GM12801 (cell line): ENCODE data around the gene CACNA2D3.

Experiments used
- TF ChIP-seq, protein P1 (sequence below): IDR thresholded peaks from one replicate; pipeline ENCODE4 v1.5.1; 2011; ENCODE audit warnings: control low read depth; ENCODE audit not compliant: insufficient read length; ENCODE audit errors: extremely low read depth

Gene CACNA2D3

GRCh38 chr3:55044486-55044885 is 922.1 kb downstream of the CACNA2D3 start:
- TF ChIP-seq, protein P1, sequence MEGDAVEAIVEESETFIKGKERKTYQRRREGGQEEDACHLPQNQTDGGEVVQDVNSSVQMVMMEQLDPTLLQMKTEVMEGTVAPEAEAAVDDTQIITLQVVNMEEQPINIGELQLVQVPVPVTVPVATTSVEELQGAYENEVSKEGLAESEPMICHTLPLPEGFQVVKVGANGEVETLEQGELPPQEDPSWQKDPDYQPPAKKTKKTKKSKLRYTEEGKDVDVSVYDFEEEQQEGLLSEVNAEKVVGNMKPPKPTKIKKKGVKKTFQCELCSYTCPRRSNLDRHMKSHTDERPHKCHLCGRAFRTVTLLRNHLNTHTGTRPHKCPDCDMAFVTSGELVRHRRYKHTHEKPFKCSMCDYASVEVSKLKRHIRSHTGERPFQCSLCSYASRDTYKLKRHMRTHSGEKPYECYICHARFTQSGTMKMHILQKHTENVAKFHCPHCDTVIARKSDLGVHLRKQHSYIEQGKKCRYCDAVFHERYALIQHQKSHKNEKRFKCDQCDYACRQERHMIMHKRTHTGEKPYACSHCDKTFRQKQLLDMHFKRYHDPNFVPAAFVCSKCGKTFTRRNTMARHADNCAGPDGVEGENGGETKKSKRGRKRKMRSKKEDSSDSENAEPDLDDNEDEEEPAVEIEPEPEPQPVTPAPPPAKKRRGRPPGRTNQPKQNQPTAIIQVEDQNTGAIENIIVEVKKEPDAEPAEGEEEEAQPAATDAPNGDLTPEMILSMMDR: no peak

GRCh38 chr3:55059027-55059629 is 936.8 kb downstream of the CACNA2D3 start:
- TF ChIP-seq, protein P1: no peak

DNA sequence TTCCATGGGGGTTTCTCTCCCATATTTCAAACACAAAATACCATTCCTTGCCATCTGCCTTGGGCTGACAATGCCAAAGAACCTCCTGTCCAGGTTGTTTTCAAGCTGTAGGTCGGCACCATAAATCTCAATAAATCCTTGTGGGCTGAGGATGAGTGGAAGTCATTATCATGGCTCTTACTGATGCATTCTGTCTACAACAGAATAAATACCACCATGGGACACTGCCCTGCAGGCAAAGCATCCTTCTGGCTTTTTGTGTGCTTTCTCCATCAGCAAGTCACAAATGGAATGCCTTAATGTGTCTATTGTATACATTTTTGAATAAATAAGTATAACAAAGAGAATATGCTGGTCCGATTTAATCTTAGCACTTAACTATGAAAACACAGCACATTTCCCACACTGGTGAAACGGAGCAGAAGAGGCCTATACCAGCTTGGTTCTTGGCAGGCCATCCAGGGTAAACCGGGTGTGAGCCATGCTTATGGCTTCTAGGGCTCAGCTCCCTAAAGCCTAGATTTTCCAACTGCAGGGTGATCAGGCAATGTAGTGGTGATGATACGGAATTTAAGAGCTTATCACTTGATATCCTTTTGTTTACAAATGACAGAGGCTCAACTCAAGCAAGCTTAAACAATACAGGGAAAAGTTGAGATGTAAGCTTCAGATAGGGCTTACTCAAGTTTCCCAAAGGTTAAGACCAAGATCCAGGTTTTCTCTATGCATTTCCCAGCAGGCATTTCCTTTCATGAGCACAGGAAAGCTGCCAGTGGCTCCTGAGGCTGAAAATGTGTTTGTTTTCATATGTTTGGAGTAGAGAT is 938.8 kb downstream of the CACNA2D3 start:
- TF ChIP-seq, protein P1: no peak

DNA sequence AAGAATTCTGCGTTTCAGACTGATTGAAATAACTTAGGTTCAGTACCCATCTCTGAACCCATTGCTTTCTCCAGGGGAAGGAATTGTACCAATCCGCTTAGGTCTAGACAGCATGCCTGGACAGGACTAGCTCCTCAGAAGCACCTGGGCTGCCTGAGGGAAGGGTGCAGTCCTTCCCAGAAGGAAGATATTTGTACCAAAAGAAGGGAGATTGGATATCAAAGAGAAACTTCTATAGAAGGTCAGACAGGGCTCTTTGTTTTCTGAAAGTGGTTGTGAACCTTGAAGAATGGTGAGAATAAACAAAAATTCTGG is 939.3 kb downstream of the CACNA2D3 start:
- TF ChIP-seq, protein P1: no peak

GRCh38 chr3:55064164-55064563 is 941.8 kb downstream of the CACNA2D3 start:
- TF ChIP-seq, protein P1: no peak

GRCh38 chr3:55065331-55065730 is 943.0 kb downstream of the CACNA2D3 start:
- TF ChIP-seq, protein P1: no peak

GRCh38 chr3:55066551-55067047 is 944.2 kb downstream of the CACNA2D3 start:
- TF ChIP-seq, protein P1: no peak
